Keratinocyte (primary cell): ENCODE data around the gene BICRAL. TPM values are rescaled to one million over a fixed set of nuclear protein-coding genes. Genes with fewer than 3 reads are reported as not detected.
"Not testable (repeated sequence)": the region's sequence is repeated elsewhere in the genome, so short reads cannot be mapped to it uniquely, and the experiment has no call there.

Experiments used
- DNase-seq: peaks from one replicate; pipeline ENCODE4 v3.0.0-alpha.2; 2011; ENCODE audit warnings: low read depth, missing footprints, low spot score
- FAIRE-seq: peaks from 2 replicates; lab custom pipeline; 2011; peaks lifted over from hg19 to GRCh38; lab: Jason Lieb, UNC
- H2AFZ ChIP-seq: 2 replicates; pipeline ENCODE4 v1.6.0; 2012; ENCODE audit warnings: low read length, control low read depth, inconsistent platforms; ENCODE audit not compliant: control insufficient read depth
- H3K27ac ChIP-seq: 2 replicates; pipeline ENCODE4 v1.5.1; 2011; ENCODE audit warnings: low read length; ENCODE audit not compliant: control insufficient read depth, insufficient read depth
- H3K27me3 ChIP-seq: 3 replicates; pipeline ENCODE4 v1.6.0; 2011; ENCODE audit warnings: low read length; ENCODE audit not compliant: control insufficient read depth, insufficient read depth; ENCODE audit errors: extremely low read depth
- H3K36me3 ChIP-seq, 2 experiments: 2 replicates in 1 of 2; 3 replicates in 1 of 2; pipeline ENCODE4 v1.5.1; 2011; ENCODE audit warnings: low read length in 2 of 2, mild to moderate bottlenecking in 1 of 2; ENCODE audit not compliant: control insufficient read depth in 2 of 2, insufficient read depth in 2 of 2; ENCODE audit errors: extremely low read depth in 1 of 2
- H3K4me1 ChIP-seq: 3 replicates; pipeline ENCODE4 v1.5.1; 2011; ENCODE audit warnings: low read length; ENCODE audit not compliant: control insufficient read depth, insufficient read depth; ENCODE audit errors: extremely low read depth
- H3K4me2 ChIP-seq: 3 replicates; pipeline ENCODE4 v1.6.0; 2011; ENCODE audit warnings: low read depth, low read length; ENCODE audit not compliant: control insufficient read depth, insufficient read depth; ENCODE audit errors: extremely low read depth
- H3K4me3 ChIP-seq, 3 experiments: fragments of 200-600 bp in 1 of 3; sonication (generic) in 1 of 3; 2 replicates in 2 of 3; 3 replicates in 1 of 3; pipeline ENCODE4 v1.5.1; 2011 to 2016; ENCODE audit warnings: low read length in 3 of 3, mild to moderate bottlenecking in 3 of 3, control low read depth in 2 of 3, inconsistent platforms in 1 of 3, low read depth in 1 of 3, mixed read lengths in 1 of 3, mixed run types in 1 of 3, moderate library complexity in 1 of 3; ENCODE audit not compliant: control insufficient read depth in 2 of 3, insufficient read depth in 2 of 3; ENCODE audit errors: extremely low read depth in 1 of 3
- H3K79me2 ChIP-seq: 2 replicates; pipeline ENCODE4 v1.6.0; 2012; ENCODE audit warnings: low read length; ENCODE audit not compliant: control insufficient read depth, insufficient read depth
- H3K9ac ChIP-seq: 3 replicates; pipeline ENCODE4 v1.6.0; 2011; ENCODE audit warnings: low read length; ENCODE audit not compliant: control insufficient read depth, insufficient read depth; ENCODE audit errors: extremely low read depth
- H3K9me1 ChIP-seq: 3 replicates; pipeline ENCODE4 v1.6.0; 2011; ENCODE audit warnings: low read length; ENCODE audit not compliant: control insufficient read depth, insufficient read depth; ENCODE audit errors: extremely low read depth
- H3K9me3 ChIP-seq: 2 replicates; pipeline ENCODE4 v1.5.1; 2012; ENCODE audit warnings: low read depth, low read length; ENCODE audit not compliant: control insufficient read depth
- H4K20me1 ChIP-seq: 3 replicates; pipeline ENCODE4 v1.6.0; 2011; ENCODE audit warnings: low read length; ENCODE audit not compliant: control insufficient read depth, insufficient read depth; ENCODE audit errors: extremely low read depth
- EZH2 ChIP-seq: IDR thresholded peaks from one replicate; pipeline ENCODE4 v1.6.1; 2012; ENCODE audit warnings: inconsistent platforms, mild to moderate bottlenecking, low read length, moderate library complexity
- dilution Hi-C: fragments of 300-500 bp; cut with MboI; formaldehyde crosslinking; loops from one replicate; pipeline ENCODE4 v1.7.0; 2020; ENCODE audit warnings: low sequenced_read_pairs; ENCODE audit not compliant: extremely low pct_ligation_motif_present
- polyA plus RNA-seq, 5 experiments: library from polyadenylated mRNA; depleted of rRNA in 3 of 5; stranded (reverse) in 3 of 5; stranded (forward) in 1 of 5; unstranded in 1 of 5; fragments of >200 nt; gene quantifications; 1 replicate in 1 of 5; 2 replicates in 3 of 5; 3 replicates in 1 of 5; pipeline versions ENCODE4 v1.2.1 to v1.2.3, GENCODE V29; 2011 to 2012; ENCODE audit warnings: missing spikeins in 2 of 5, low read depth in 1 of 5, low replicate concordance in 1 of 5
- TF ChIP-seq, protein P1 (sequence below), 3 experiments: IDR thresholded peaks in 1 of 3; conservative IDR thresholded peaks in 1 of 3; optimal IDR thresholded peaks in 1 of 3; 2 replicates in 2 of 3; 3 replicates in 1 of 3; pipeline versions ENCODE3 to v1.5.1; 2011; ENCODE audit warnings: low read length in 3 of 3, mild to moderate bottlenecking in 3 of 3, moderate library complexity in 2 of 3, control low read depth in 1 of 3, inconsistent platforms in 1 of 3; ENCODE audit not compliant: insufficient read depth in 2 of 3; ENCODE audit errors: extremely low read depth in 1 of 3

The BICRAL gene
- polyA plus RNA-seq, 1 donor (not counting 4 experiments of a cell fraction or from before 2014, with no cell fraction given): 5.0 TPM

DNA sequence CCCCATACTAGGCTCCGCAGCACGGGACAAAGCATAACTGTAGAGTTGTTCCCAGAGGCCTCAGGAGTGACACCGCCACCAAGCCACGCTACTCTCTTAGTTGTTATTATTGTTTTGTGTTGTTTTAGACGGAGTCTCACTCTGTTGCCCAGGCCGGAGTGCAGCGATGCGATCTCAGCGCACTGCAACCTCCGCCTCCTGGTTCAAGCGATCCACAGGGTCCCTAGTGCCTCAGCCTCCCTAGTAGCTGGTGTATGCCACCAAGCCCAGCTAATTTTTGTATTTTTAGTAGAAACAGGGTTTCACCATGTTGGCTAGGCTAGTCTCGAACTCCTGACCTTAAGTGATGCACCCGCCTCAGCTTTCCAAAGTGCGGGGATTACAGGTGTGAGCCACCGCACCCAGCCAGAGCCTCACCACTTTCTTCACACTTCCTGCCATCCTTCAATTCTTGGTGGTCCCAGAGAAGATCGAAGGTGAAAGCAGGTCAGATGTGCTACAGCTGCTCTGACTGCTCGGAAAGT, 109.4 kb downstream of the BICRAL start:
- peak overlapping the region; percentile 97 for H3K9ac ChIP-seq
- H3K9me3 ChIP-seq: no peaks in the 10 kb centered on the region
- H3K9me1 ChIP-seq: no peaks in the 10 kb centered on the region
- DNase-seq (no peak), FAIRE-seq (no peak)
- no peak for TF ChIP-seq EZH2
- peak overlapping the region; percentile 77 for H3K4me2 ChIP-seq
- H3K79me2 ChIP-seq: peaks cover 3% of the 10 kb centered on the region
- peak overlapping the region; percentile 68 to 82 (median 72) for H3K4me3 ChIP-seq
- peak overlapping the region; percentile 91 for H2AFZ ChIP-seq
- no peaks in the 10 kb centered on the region for H4K20me1 ChIP-seq
- no peaks in the 10 kb centered on the region for H3K27me3 ChIP-seq
- peak overlapping the region; percentile 99 for H3K27ac ChIP-seq
- dilution Hi-C loops: no loop called here
- peaks cover 12% of the 10 kb centered on the region for H3K4me1 ChIP-seq
- H3K36me3 ChIP-seq: peaks cover 0 to 3% of the 10 kb centered on the region in 2 experiments

GRCh38 chr6:42894041-42894828, 112.4 kb downstream of the BICRAL start:
- DNase-seq, H3K9ac ChIP-seq, dilution Hi-C loops, H3K4me3 ChIP-seq, H3K36me3 ChIP-seq, H3K27me3 ChIP-seq, H3K27ac ChIP-seq, H2AFZ ChIP-seq, H3K9me3 ChIP-seq, H3K79me2 ChIP-seq, H3K9me1 ChIP-seq, FAIRE-seq, H4K20me1 ChIP-seq, H3K4me2 ChIP-seq: not testable (repeated sequence)
- peaks cover 12% of the 10 kb centered on the region for H3K4me1 ChIP-seq

DNA sequence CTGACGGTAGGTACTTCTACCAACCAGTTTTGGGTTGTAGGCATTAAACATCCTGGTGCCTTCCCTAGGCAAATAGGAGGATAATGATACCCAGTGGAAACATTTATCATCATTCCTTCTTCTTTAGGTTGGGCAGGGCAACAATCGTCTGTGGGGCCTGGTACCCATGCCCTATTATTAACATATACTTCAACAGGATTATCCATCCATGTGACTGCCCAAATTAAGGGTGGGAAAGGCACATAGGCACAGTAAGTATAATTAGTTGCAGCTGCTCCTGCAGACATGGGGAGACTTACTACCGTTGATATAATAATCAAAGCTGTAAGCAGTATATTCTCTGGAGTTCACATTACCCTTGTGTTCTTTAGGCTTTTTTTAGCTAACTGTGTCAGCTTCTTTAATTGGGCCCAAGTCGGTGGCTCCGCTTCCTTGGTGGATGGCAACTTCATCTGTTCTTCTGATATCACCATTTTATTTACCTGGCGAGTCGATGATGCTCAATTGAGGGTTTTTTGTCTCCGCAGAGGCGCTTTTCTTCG, 114.4 kb downstream of the BICRAL start:
- no peaks in the 10 kb centered on the region for H3K79me2 ChIP-seq
- no peak overlapping the region for H3K4me2 ChIP-seq
- no peak overlapping the region for H2AFZ ChIP-seq
- H3K36me3 ChIP-seq: no peaks in the 10 kb centered on the region
- TF ChIP-seq, protein P1, sequence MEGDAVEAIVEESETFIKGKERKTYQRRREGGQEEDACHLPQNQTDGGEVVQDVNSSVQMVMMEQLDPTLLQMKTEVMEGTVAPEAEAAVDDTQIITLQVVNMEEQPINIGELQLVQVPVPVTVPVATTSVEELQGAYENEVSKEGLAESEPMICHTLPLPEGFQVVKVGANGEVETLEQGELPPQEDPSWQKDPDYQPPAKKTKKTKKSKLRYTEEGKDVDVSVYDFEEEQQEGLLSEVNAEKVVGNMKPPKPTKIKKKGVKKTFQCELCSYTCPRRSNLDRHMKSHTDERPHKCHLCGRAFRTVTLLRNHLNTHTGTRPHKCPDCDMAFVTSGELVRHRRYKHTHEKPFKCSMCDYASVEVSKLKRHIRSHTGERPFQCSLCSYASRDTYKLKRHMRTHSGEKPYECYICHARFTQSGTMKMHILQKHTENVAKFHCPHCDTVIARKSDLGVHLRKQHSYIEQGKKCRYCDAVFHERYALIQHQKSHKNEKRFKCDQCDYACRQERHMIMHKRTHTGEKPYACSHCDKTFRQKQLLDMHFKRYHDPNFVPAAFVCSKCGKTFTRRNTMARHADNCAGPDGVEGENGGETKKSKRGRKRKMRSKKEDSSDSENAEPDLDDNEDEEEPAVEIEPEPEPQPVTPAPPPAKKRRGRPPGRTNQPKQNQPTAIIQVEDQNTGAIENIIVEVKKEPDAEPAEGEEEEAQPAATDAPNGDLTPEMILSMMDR (optimal IDR thresholded peaks at IDR 0.05 in 1 of 3, IDR thresholded peaks at IDR 0.05 in 1 of 3, conservative IDR thresholded peaks at IDR 0.05 in 1 of 3; ENCODE audit: extremely low read depth in 1 of 3, insufficient read depth in 2 of 3, low read length in 3 of 3): no peak
- TF ChIP-seq EZH2: no peak
- H3K9me3 ChIP-seq: no peaks in the 10 kb centered on the region
- H3K27me3 ChIP-seq: no peaks in the 10 kb centered on the region
- peaks cover 2% of the 10 kb centered on the region for H3K4me1 ChIP-seq
- FAIRE-seq (no peak), DNase-seq (no peak)
- H3K9me1 ChIP-seq: no peaks in the 10 kb centered on the region
- no peak overlapping the region for H3K27ac ChIP-seq
- H3K4me3 ChIP-seq: no peak overlapping the region
- no peaks in the 10 kb centered on the region for H4K20me1 ChIP-seq
- dilution Hi-C loops: no loop called here
- no peak overlapping the region for H3K9ac ChIP-seq
